HUES6 (cell line): ENCODE data around the gene STYXL2.
A peak's percentile ranks its signal among the peaks of the same experiment; 100 is the strongest.

Source experiments
- H3K27ac ChIP-seq: 2 replicates; pipeline ENCODE4 v1.7.0; 2013; ENCODE audit warnings: low read depth, mild to moderate bottlenecking, low read length, inconsistent platforms
- H3K27me3 ChIP-seq: 2 replicates; pipeline ENCODE4 v1.6.1; 2013; ENCODE audit warnings: low read length; ENCODE audit not compliant: control insufficient read depth, insufficient read depth
- H3K36me3 ChIP-seq: 2 replicates; pipeline ENCODE4 v1.6.1; 2013; ENCODE audit warnings: low read length; ENCODE audit not compliant: control insufficient read depth, insufficient read depth
- H3K4me1 ChIP-seq: 2 replicates; pipeline ENCODE4 v1.6.1; 2013; ENCODE audit warnings: low read length; ENCODE audit not compliant: control insufficient read depth, insufficient read depth
- H3K4me3 ChIP-seq: 2 replicates; pipeline ENCODE4 v1.5.1; 2013; ENCODE audit warnings: low read depth, low read length
- H3K9ac ChIP-seq: one replicate; pipeline ENCODE4 v1.6.1; 2013; ENCODE audit warnings: mild to moderate bottlenecking, low read length
- H3K9me3 ChIP-seq: 2 replicates; pipeline ENCODE4 v1.6.1; 2013; ENCODE audit warnings: low read depth, low read length; ENCODE audit not compliant: control insufficient read depth, insufficient read depth

STYXL2 gene

GRCh38 chr1:167093846-167094516 lies at the start of gene STYXL2:
Gene STYXL2 (plus strand): TSS chr1:167094075. CDS start chr1:167094850, 775 bp downstream.
- no peak within 1 kb of the TSS for H3K9ac ChIP-seq
- H3K4me3 ChIP-seq = no peak within 1 kb of the TSS; the same call in 1 of the 2 replicates
- no peak within 1 kb of the TSS for H3K27ac ChIP-seq

GRCh38 chr1:167051907-167052306 lies 42.0 kb upstream of the STYXL2 start:
- Histone ChIP-seq H3K9ac (no peak overlapping the region), H3K4me1 (no peaks in the 10 kb centered on the region)

More at GRCh38 chr1:167093846-167094516, at the start of gene STYXL2:
- no peaks in the 10 kb centered on the region for H3K36me3 ChIP-seq
- H3K9me3 ChIP-seq = no peaks in the 10 kb centered on the region; the same call in 1 of the 2 replicates
- H3K4me1 ChIP-seq = peaks cover 8% of the 10 kb centered on the region
- H3K27me3 ChIP-seq = no peaks in the 10 kb centered on the region

GRCh38 chr1:167052389-167052788 lies 41.5 kb upstream of the STYXL2 start:
- no peaks in the 10 kb centered on the region for H3K27me3 ChIP-seq

More at GRCh38 chr1:167051907-167052306, 42.0 kb upstream of the STYXL2 start:
- Histone ChIP-seq H3K27ac (no peak overlapping the region), H3K27me3 (no peaks in the 10 kb centered on the region), H3K4me3 (no peak overlapping the region), H3K36me3 (no peaks in the 10 kb centered on the region), H3K9me3 (no peaks in the 10 kb centered on the region)

GRCh38 chr1:167054531-167054930 lies 39.3 kb upstream of the STYXL2 start:
- Histone ChIP-seq H3K27ac (no peak overlapping the region), H3K36me3 (no peaks in the 10 kb centered on the region), H3K9ac (no peak overlapping the region), H3K4me3 (no peak overlapping the region), H3K27me3 (no peaks in the 10 kb centered on the region), H3K9me3 (no peaks in the 10 kb centered on the region), H3K4me1 (peaks cover 8% of the 10 kb centered on the region)

More at GRCh38 chr1:167052389-167052788, 41.5 kb upstream of the STYXL2 start:
- no peak overlapping the region for H3K4me3 ChIP-seq
- no peak overlapping the region for H3K27ac ChIP-seq
- H3K9me3 ChIP-seq = no peaks in the 10 kb centered on the region
- H3K36me3 ChIP-seq = no peaks in the 10 kb centered on the region
- no peaks in the 10 kb centered on the region for H3K4me1 ChIP-seq
- no peak overlapping the region for H3K9ac ChIP-seq

- Histone ChIP-seq H3K4me3 (no peak overlapping the region), H3K36me3 (no peaks in the 10 kb centered on the region), H3K27me3 (no peaks in the 10 kb centered on the region)
These were observed 38.8 kb upstream of the STYXL2 start for GRCh38 chr1:167054946-167055630.

GRCh38 chr1:167056529-167057231 lies 37.2 kb upstream of the STYXL2 start:
- Histone ChIP-seq H3K9me3 (no peaks in the 10 kb centered on the region), H3K4me3 (no peak overlapping the region), H3K27ac (no peak overlapping the region), H3K9ac (no peak overlapping the region), H3K36me3 (no peaks in the 10 kb centered on the region), H3K27me3 (no peaks in the 10 kb centered on the region), H3K4me1 (peaks cover 9% of the 10 kb centered on the region)

More at GRCh38 chr1:167054946-167055630, 38.8 kb upstream of the STYXL2 start:
- H3K9ac ChIP-seq = no peak overlapping the region
- no peak overlapping the region for H3K27ac ChIP-seq
- H3K9me3 ChIP-seq = no peaks in the 10 kb centered on the region
- H3K4me1 ChIP-seq = peaks cover 9% of the 10 kb centered on the region

GRCh38 chr1:167057241-167057688 lies 36.6 kb upstream of the STYXL2 start:
- Histone ChIP-seq H3K9me3 (no peaks in the 10 kb centered on the region), H3K9ac (no peak overlapping the region), H3K4me3 (no peak overlapping the region), H3K4me1 (peaks cover 9% of the 10 kb centered on the region), H3K27me3 (no peaks in the 10 kb centered on the region), H3K36me3 (no peaks in the 10 kb centered on the region), H3K27ac (no peak overlapping the region)

- Histone ChIP-seq H3K9me3 (no peaks in the 10 kb centered on the region), H3K27ac (no peak overlapping the region), H3K4me1 (peaks cover 9% of the 10 kb centered on the region), H3K36me3 (no peaks in the 10 kb centered on the region), H3K9ac (peak overlapping the region; percentile 28), H3K27me3 (no peaks in the 10 kb centered on the region), H3K4me3 (peak overlapping the region; percentile 29; the same call in 1 of the 2 replicates)
These were observed 34.6 kb upstream of the STYXL2 start for GRCh38 chr1:167059045-167059808.

- H3K36me3 ChIP-seq = no peaks in the 10 kb centered on the region
- no peaks in the 10 kb centered on the region for H3K27me3 ChIP-seq
- no peak overlapping the region for H3K27ac ChIP-seq
- H3K4me3 ChIP-seq = no peak overlapping the region
- no peak overlapping the region for H3K9ac ChIP-seq
- H3K4me1 ChIP-seq = peaks cover 9% of the 10 kb centered on the region
- no peaks in the 10 kb centered on the region for H3K9me3 ChIP-seq
These were observed 34.1 kb upstream of the STYXL2 start for GRCh38 chr1:167059809-167060107.

- H3K9me3 ChIP-seq = no peaks in the 10 kb centered on the region
- no peaks in the 10 kb centered on the region for H3K27me3 ChIP-seq
- H3K4me3 ChIP-seq = no peak overlapping the region
- peaks cover 9% of the 10 kb centered on the region for H3K4me1 ChIP-seq
- no peaks in the 10 kb centered on the region for H3K36me3 ChIP-seq
- H3K9ac ChIP-seq = no peak overlapping the region
- H3K27ac ChIP-seq = no peak overlapping the region
These were observed 33.5 kb upstream of the STYXL2 start for GRCh38 chr1:167060141-167061072.
